IMR-90 (cell line): ENCODE results near the gene NDUFB10. TPM values are rescaled to one million over a fixed set of nuclear protein-coding genes. Genes with fewer than 3 reads are reported as not detected.

Experiments
- ATAC-seq: fragments of 200-7000 bp; cut with Tn5 transposase; 2 replicates; pipeline ENCODE4 v1.9.1; 2020; ENCODE audit warnings: low read depth, mild to moderate bottlenecking, moderate library complexity
- BruUV-seq: library from RNA; stranded (reverse); fragments of 400-500 nt; replicated peaks from 2 replicates; lab custom pipeline; 2021; lab: Mats Ljungman, UMichigan
- CTCF ChIA-PET: fragments of 300-600 bp; formaldehyde crosslinking; extraction: SDS; loops from one replicate; lab custom pipeline; 2021; ENCODE audit warnings: antibody characterized with exemption; lab: Yijun Ruan, JAX
- POLR2A ChIA-PET: fragments of 300-600 bp; sonication (Branson Sonifier 250); formaldehyde crosslinking; loops from one replicate; lab custom pipeline; 2022; ENCODE audit warnings: antibody characterized with exemption; ENCODE audit not compliant: unreplicated experiment; lab: Charles Lee
- DNase-seq: peaks from one replicate; pipeline ENCODE4 v3.0.0; 2013
- H2AFZ ChIP-seq: replicated peaks from 2 replicates; pipeline ENCODE3; 2013; ENCODE audit warnings: low read length, mild to moderate bottlenecking; ENCODE audit not compliant: poor library complexity
- H2AK5ac ChIP-seq: 2 replicates; pipeline ENCODE4 v1.6.1; 2013; ENCODE audit warnings: low read depth, low read length, inconsistent platforms
- H2AK9ac ChIP-seq: replicated peaks from 2 replicates; pipeline ENCODE3; 2013; ENCODE audit warnings: mild to moderate bottlenecking, low read depth, low read length, moderate library complexity; ENCODE audit not compliant: poor library complexity
- H2BK120ac ChIP-seq: 2 replicates; pipeline ENCODE4 v1.6.1; 2013; ENCODE audit warnings: low read depth, low read length, inconsistent platforms
- H2BK15ac ChIP-seq: 3 replicates; pipeline ENCODE4 v1.6.1; 2013; ENCODE audit warnings: low read depth, low read length, inconsistent platforms
- H2BK20ac ChIP-seq: 2 replicates; pipeline ENCODE4 v1.6.1; 2013; ENCODE audit warnings: low read depth, mild to moderate bottlenecking, inconsistent platforms, low read length, moderate library complexity
- H2BK5ac ChIP-seq: 2 replicates; pipeline ENCODE4 v1.6.1; 2013; ENCODE audit warnings: mild to moderate bottlenecking, low read depth, low read length, inconsistent platforms; ENCODE audit not compliant: poor library complexity, severe bottlenecking
- H3K14ac ChIP-seq: replicated peaks from 2 replicates; pipeline ENCODE4 v1.6.1; 2013; ENCODE audit warnings: low read depth, low read length, inconsistent platforms
- H3K18ac ChIP-seq: 2 replicates; pipeline ENCODE4 v1.6.1; 2013; ENCODE audit warnings: low read depth, low read length, control low read depth
- H3K23ac ChIP-seq: 2 replicates; pipeline ENCODE4 v1.6.1; 2013; ENCODE audit warnings: low read depth, low read length, inconsistent platforms
- H3K27ac ChIP-seq: 2 replicates; pipeline ENCODE4 v1.5.1; 2013; ENCODE audit warnings: mild to moderate bottlenecking, control low read depth, low read length; ENCODE audit not compliant: insufficient read depth
- H3K27me3 ChIP-seq: 2 replicates; pipeline ENCODE4 v1.6.1; 2013; ENCODE audit warnings: low read length; ENCODE audit not compliant: control insufficient read depth, insufficient read depth
- H3K36me3 ChIP-seq: 2 replicates; pipeline ENCODE4 v1.6.1; 2013; ENCODE audit warnings: low read length, mixed read lengths; ENCODE audit not compliant: control insufficient read depth, insufficient read depth
- H3K4ac ChIP-seq: 2 replicates; pipeline ENCODE4 v1.6.1; 2013; ENCODE audit warnings: low read depth, low read length, inconsistent platforms
- H3K4me1 ChIP-seq: 2 replicates; pipeline ENCODE4 v1.6.1; 2013; ENCODE audit warnings: low read length, mixed read lengths; ENCODE audit not compliant: control insufficient read depth, insufficient read depth
- H3K4me2 ChIP-seq: 2 replicates; pipeline ENCODE4 v1.6.1; 2013; ENCODE audit warnings: low read depth, mild to moderate bottlenecking, control low read depth, low read length, moderate library complexity
- H3K4me3 ChIP-seq: 2 replicates; pipeline ENCODE4 v1.5.1; 2013; ENCODE audit warnings: low read depth, mild to moderate bottlenecking, control low read depth, low read length, moderate library complexity; ENCODE audit not compliant: insufficient read depth
- H3K56ac ChIP-seq: 2 replicates; pipeline ENCODE4 v1.6.1; 2013; ENCODE audit warnings: low read length, inconsistent platforms; ENCODE audit not compliant: insufficient read depth; ENCODE audit errors: extremely low read depth
- H3K79me1 ChIP-seq, 2 experiments: 2 replicates each; pipeline ENCODE4 v1.6.1; 2013; ENCODE audit warnings: low read length in 2 of 2, inconsistent platforms in 1 of 2, low read depth in 1 of 2
- H3K9ac ChIP-seq: 2 replicates; pipeline ENCODE4 v1.6.1; 2013; ENCODE audit warnings: low read depth, low read length, control low read depth
- H3K9me1 ChIP-seq: 2 replicates; pipeline ENCODE4 v1.6.1; 2013; ENCODE audit warnings: low read length, inconsistent platforms; ENCODE audit not compliant: insufficient read depth
- H3K9me3 ChIP-seq: 2 replicates; pipeline ENCODE4 v1.6.1; 2013; ENCODE audit warnings: low read length; ENCODE audit not compliant: control insufficient read depth, insufficient read depth
- H4K20me1 ChIP-seq: 2 replicates; pipeline ENCODE4 v1.6.1; 2013; ENCODE audit warnings: low read length, inconsistent platforms; ENCODE audit not compliant: insufficient read depth
- H4K5ac ChIP-seq: 2 replicates; pipeline ENCODE4 v1.6.1; 2013; ENCODE audit warnings: mild to moderate bottlenecking, low read depth, low read length, control low read depth
- H4K8ac ChIP-seq, 2 experiments: 2 replicates each; pipeline ENCODE4 v1.6.1; 2013; ENCODE audit warnings: low read depth in 2 of 2, low read length in 2 of 2, control low read depth in 1 of 2, inconsistent platforms in 1 of 2
- H4K91ac ChIP-seq: 2 replicates; pipeline ENCODE4 v1.6.1; 2013; ENCODE audit warnings: low read depth, low read length, inconsistent platforms; ENCODE audit not compliant: insufficient read depth
- CHD1 ChIP-seq: IDR thresholded peaks from 2 replicates; pipeline ENCODE4 v1.6.1; 2012; ENCODE audit warnings: low read depth, low read length, improper control_type of control experiment
- CTCF ChIP-seq: conservative IDR thresholded peaks from 2 replicates; pipeline ENCODE4 v1.5.1; 2012; ENCODE audit warnings: mild to moderate bottlenecking, low read depth, low read length, improper control_type of control experiment
- ELK1 ChIP-seq: fragments of 150-350 bp; IDR thresholded peaks from 2 replicates; pipeline ENCODE4 v1.6.1; 2016; ENCODE audit warnings: low read depth, mild to moderate bottlenecking, low read length, moderate library complexity, borderline replicate concordance
- MAFK ChIP-seq: IDR thresholded peaks from 2 replicates; pipeline ENCODE4 v1.6.1; 2012; ENCODE audit warnings: low read depth, low read length, improper control_type of control experiment
- MXI1 ChIP-seq: IDR thresholded peaks from 2 replicates; pipeline ENCODE4 v1.6.1; 2012; ENCODE audit warnings: low read depth, mild to moderate bottlenecking, low read length, moderate library complexity, borderline replicate concordance
- RFX5 ChIP-seq: IDR thresholded peaks from 2 replicates; pipeline ENCODE4 v1.8.0; 2012; ENCODE audit warnings: low read depth, mild to moderate bottlenecking, low read length, moderate library complexity
- WGBS, 2 experiments: methylation state at CpG; one replicate each; pipeline versions ENCODE4 v1.1.5 to v1.1.7; 2013; ENCODE audit warnings: missing lambda C conversion rate in 2 of 2; ENCODE audit not compliant: insufficient read length in 1 of 2; ENCODE audit errors: extremely low coverage in 2 of 2; 5-methylcytosine and 5-hydroxymethylcytosine counted together
- dilution Hi-C: fragments of 300-500 bp; cut with HindIII; formaldehyde crosslinking; loops from one replicate; pipeline ENCODE4 v1.14.3; 2018; ENCODE audit warnings: low sequenced_read_pairs; ENCODE audit not compliant: unreplicated experiment
- in situ Hi-C: fragments of 300-500 bp; cut with MboI; formaldehyde crosslinking; loops from 3 replicates; pipeline ENCODE4 v1.14.3; 2019; ENCODE audit warnings: low sequenced_read_pairs, inconsistent platforms, mixed read lengths
- intact Hi-C: fragments of 100-400 bp; cut with micrococcal nuclease; formaldehyde crosslinking; loops from 2 replicates; pipeline ENCODE4 v1.10.0; 2022
- polyA plus RNA-seq, 3 experiments: library from polyadenylated mRNA; depleted of rRNA; stranded (reverse); fragments of >200 nt; gene quantifications; 2 replicates each; pipeline ENCODE4 v1.2.3, GENCODE V29; 2012; ENCODE audit warnings: low replicate concordance in 1 of 3
- total RNA-seq: library from RNA; depleted of rRNA; stranded (reverse); fragments of >200 nt; gene quantifications from 2 replicates; pipeline ENCODE4 v1.2.3, GENCODE V29; 2012

NDUFB10 gene
- total and polyA plus RNA-seq, 2 of the 4 experiments (the other 2 are of a cell fraction): 189 to 220 TPM

GRCh38 chr16:1923299-1924034 is 35.9 kb upstream of the NDUFB10 start:
- peak overlapping the region; percentile 73 for H2AFZ ChIP-seq
- no peak overlapping the region for H3K27ac ChIP-seq
- ChIA-PET CTCF (interaction anchor here (0.6 to 1.2 kb wide), 3 partner anchors 32 to 291 kb away, joined by 3 to 4 read pairs (median 3); partner anchors contain the start of genes NUBP2, PGP and SPSB3), POLR2A (no interaction called here)
- no peak overlapping the region for H3K18ac ChIP-seq
- no peak overlapping the region for H3K4ac ChIP-seq
- no peak overlapping the region for H3K9ac ChIP-seq
- no peak overlapping the region for H3K56ac ChIP-seq
- H2AK9ac ChIP-seq: peak overlapping the region; percentile 70
- WGBS, 2 experiments: 20% methylated on average over 1 of the region's 24 CpGs; no CpG with 5 or more reads in 1 of the 2 experiments
- no peaks in the 10 kb centered on the region; the same call in 1 of the 2 replicates for H3K9me3 ChIP-seq
- TF ChIP-seq CHD1 (no peak), CTCF (peak; percentile 41), MXI1 (no peak), RFX5 (no peak), ELK1 (no peak), MAFK (no peak)
- no peaks in the 10 kb centered on the region for H3K79me1 ChIP-seq
- no TSS peak for BruUV-seq
- intact Hi-C loops: no loop called here
- no peak overlapping the region for H3K4me3 ChIP-seq
- no peak overlapping the region for H2BK20ac ChIP-seq
- DNase-seq: no peak
- H4K91ac ChIP-seq: no peak overlapping the region
- H4K8ac ChIP-seq: no peak overlapping the region
- ATAC-seq: peak; percentile 56
- H2BK15ac ChIP-seq: no peak overlapping the region
- H2BK120ac ChIP-seq: no peak overlapping the region
- H3K9me1 ChIP-seq: no peaks in the 10 kb centered on the region; the same call in 1 of the 2 replicates
- no peaks in the 10 kb centered on the region for H4K20me1 ChIP-seq
- peaks cover 58% of the 10 kb centered on the region for H3K27me3 ChIP-seq
- in situ Hi-C loops: no loop called here
- H2AK5ac ChIP-seq: no peak overlapping the region
- no peak overlapping the region for H3K4me2 ChIP-seq
- H2BK5ac ChIP-seq: no peak overlapping the region
- no peaks in the 10 kb centered on the region for H3K36me3 ChIP-seq
- H3K4me1 ChIP-seq: no peaks in the 10 kb centered on the region
- dilution Hi-C loops: no loop called here
- no peak overlapping the region for H4K5ac ChIP-seq
- no peak overlapping the region for H3K14ac ChIP-seq
- H3K23ac ChIP-seq: no peak overlapping the region
